Measurements from ENCODE around the gene SPIN2B. TPM values are rescaled to one million over a fixed set of nuclear protein-coding genes. Genes with fewer than 3 reads are reported as not detected.
"Not testable (repeated sequence)": the region's sequence is repeated elsewhere in the genome, so short reads cannot be mapped to it uniquely, and the experiment has no call there.

Gene SPIN2B
- total and polyA plus RNA-seq, 3 donors from 2014 or later: 8.6 to 15.9 (median 8.8) TPM

- WGBS, 2 donors: 18 to 45% methylated on average over 1 of the region's 1 CpG
- Histone ChIP-seq H3K4me1 (no peaks in the 10 kb centered on the region), H3K4me3 (no peak overlapping the region), H3K9me3 (no peaks in the 10 kb centered on the region), H3K27me3 (no peaks in the 10 kb centered on the region), H3K36me3 (ENCODE audit: low read depth, missing control alignments) (no peaks in the 10 kb centered on the region), H3K27ac (no peak overlapping the region)
- DNase-seq: no peak
- intact Hi-C loops (cut with DNase I; ENCODE audit: low total_unique reads): no loop called here
- TF ChIP-seq POLR2A (IDR thresholded peaks at IDR 0.05): no peak
- no peak for TF ChIP-seq CTCF (IDR thresholded peaks at IDR 0.05)
Observed at GRCh38 chrX:57137501-57137900, 16.2 kb upstream of the SPIN2B start.

- H3K27ac ChIP-seq; intact Hi-C loops (cut with DNase I; ENCODE audit: low total_unique reads); DNase-seq; H3K9me3 ChIP-seq; H3K27me3 ChIP-seq; H3K4me1 ChIP-seq; H3K4me3 ChIP-seq; H3K36me3 ChIP-seq (ENCODE audit: low read depth, missing control alignments): not testable (repeated sequence)
- WGBS, 2 donors: 25 to 35% methylated on average over 13 to 26 of the region's 27 CpGs
Observed at GRCh38 chrX:57137073-57137472, 15.7 kb upstream of the SPIN2B start, which contains the start of gene SPIN2A. SPIN2A (minus strand) TSS chrX:57137397; CDS start chrX:57136597, 800 bp downstream.

- H3K36me3 ChIP-seq (ENCODE audit: low read depth, missing control alignments); H3K27me3 ChIP-seq; H3K4me3 ChIP-seq; intact Hi-C loops (cut with DNase I; ENCODE audit: low total_unique reads); DNase-seq; H3K4me1 ChIP-seq; H3K9me3 ChIP-seq; H3K27ac ChIP-seq: not testable (repeated sequence)
- WGBS, 2 donors: 92% methylated on average over 1 of the region's 3 CpGs; no CpG with 5 or more reads in 1 of the 2 donors
Observed at GRCh38 chrX:57136589-57136988, 15.2 kb upstream of the SPIN2B start.

- Histone ChIP-seq H3K27ac (no peak overlapping the region), H3K36me3 (ENCODE audit: low read depth, missing control alignments) (no peaks in the 10 kb centered on the region), H3K27me3 (no peaks in the 10 kb centered on the region), H3K4me3 (no peak overlapping the region), H3K9me3 (no peaks in the 10 kb centered on the region), H3K4me1 (no peaks in the 10 kb centered on the region)
- no peak for DNase-seq
- no peak for TF ChIP-seq POLR2A (IDR thresholded peaks at IDR 0.05)
- no peak for TF ChIP-seq CTCF (IDR thresholded peaks at IDR 0.05)
- intact Hi-C loops (cut with DNase I; ENCODE audit: low total_unique reads): no loop called here
- WGBS, 2 donors: 89 to 96% methylated on average over 3 of the region's 3 CpGs
Observed at GRCh38 chrX:57135287-57135686, 13.9 kb upstream of the SPIN2B start.

- no peak overlapping the region for H3K27ac ChIP-seq
- TF ChIP-seq POLR2A (IDR thresholded peaks at IDR 0.05) (no peak), CTCF (IDR thresholded peaks at IDR 0.05) (no peak)
- H3K9me3 ChIP-seq: no peaks in the 10 kb centered on the region
- H3K27me3 ChIP-seq: no peaks in the 10 kb centered on the region
- no peaks in the 10 kb centered on the region for H3K4me1 ChIP-seq
- no peaks in the 10 kb centered on the region for H3K36me3 ChIP-seq (ENCODE audit: low read depth, missing control alignments)
- H3K4me3 ChIP-seq: no peak overlapping the region
- WGBS, 2 donors: 96 to 100% methylated on average over 3 of the region's 3 CpGs
- intact Hi-C loops (cut with DNase I; ENCODE audit: low total_unique reads): no loop called here
- no peak for DNase-seq
Observed at GRCh38 chrX:57134702-57135101, 13.4 kb upstream of the SPIN2B start.

- TF ChIP-seq CTCF (IDR thresholded peaks at IDR 0.05) (no peak), POLR2A (IDR thresholded peaks at IDR 0.05) (no peak)
- Histone ChIP-seq H3K4me1 (no peaks in the 10 kb centered on the region), H3K36me3 (ENCODE audit: low read depth, missing control alignments) (no peaks in the 10 kb centered on the region), H3K27ac (no peak overlapping the region), H3K4me3 (no peak overlapping the region), H3K9me3 (no peaks in the 10 kb centered on the region), H3K27me3 (no peaks in the 10 kb centered on the region)
- intact Hi-C loops (cut with DNase I; ENCODE audit: low total_unique reads): no loop called here
- no peak for DNase-seq
- 96 to 98% methylated on average over 4 of the region's 4 CpGs for WGBS, 2 donors
Observed at GRCh38 chrX:57133706-57134105, 12.4 kb upstream of the SPIN2B start.

- 46 to 55% methylated on average over 4 of the region's 4 CpGs for WGBS, 2 donors
- H3K27me3 ChIP-seq; H3K36me3 ChIP-seq (ENCODE audit: low read depth, missing control alignments); intact Hi-C loops (cut with DNase I; ENCODE audit: low total_unique reads); DNase-seq; H3K9me3 ChIP-seq; H3K4me3 ChIP-seq; H3K4me1 ChIP-seq; H3K27ac ChIP-seq: not testable (repeated sequence)
Observed at GRCh38 chrX:57133284-57133683, 11.9 kb upstream of the SPIN2B start.
